Activated CD4-positive, alpha-beta T cell treated with anti-CD3 and anti-CD28 coated beads, Interleukin-2, amount 50 U/mL, for 48 hours (primary cell): Measurements from ENCODE around the gene AQP6.
"Not testable (repeated sequence)": the region's sequence is repeated elsewhere in the genome, so short reads cannot be mapped to it uniquely, and the experiment has no call there.

Experiments
- DNase-seq, 2 experiments: peaks; one replicate each; pipeline ENCODE4 v3.0.0-alpha.2; 2020

Gene AQP6

DNA sequence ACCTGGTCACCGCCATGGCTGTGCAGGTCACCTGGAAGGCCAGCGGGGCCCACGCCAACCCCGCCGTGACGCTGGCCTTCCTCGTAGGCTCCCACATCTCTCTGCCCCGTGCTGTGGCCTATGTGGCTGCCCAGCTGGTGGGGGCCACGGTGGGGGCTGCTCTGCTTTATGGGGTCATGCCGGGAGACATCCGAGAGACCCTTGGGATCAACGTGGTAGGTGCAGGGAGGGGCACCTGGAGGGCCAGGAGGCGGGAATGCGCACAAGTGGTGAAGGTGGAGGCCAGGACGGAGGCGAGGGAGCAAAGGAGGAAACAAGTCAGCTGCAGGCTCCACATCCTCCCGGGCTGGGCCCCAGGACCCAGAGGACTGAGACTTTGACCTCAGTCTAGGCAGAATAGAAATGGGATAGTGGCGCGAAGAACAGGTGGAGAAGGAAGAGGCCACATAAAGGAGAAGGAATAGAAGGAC, 649 bp downstream of the AQP6 start:
- no peak for DNase-seq

GRCh38 chr12:49974231-49974675, 1.5 kb downstream of the AQP6 start:
- DNase-seq: no peak

DNA sequence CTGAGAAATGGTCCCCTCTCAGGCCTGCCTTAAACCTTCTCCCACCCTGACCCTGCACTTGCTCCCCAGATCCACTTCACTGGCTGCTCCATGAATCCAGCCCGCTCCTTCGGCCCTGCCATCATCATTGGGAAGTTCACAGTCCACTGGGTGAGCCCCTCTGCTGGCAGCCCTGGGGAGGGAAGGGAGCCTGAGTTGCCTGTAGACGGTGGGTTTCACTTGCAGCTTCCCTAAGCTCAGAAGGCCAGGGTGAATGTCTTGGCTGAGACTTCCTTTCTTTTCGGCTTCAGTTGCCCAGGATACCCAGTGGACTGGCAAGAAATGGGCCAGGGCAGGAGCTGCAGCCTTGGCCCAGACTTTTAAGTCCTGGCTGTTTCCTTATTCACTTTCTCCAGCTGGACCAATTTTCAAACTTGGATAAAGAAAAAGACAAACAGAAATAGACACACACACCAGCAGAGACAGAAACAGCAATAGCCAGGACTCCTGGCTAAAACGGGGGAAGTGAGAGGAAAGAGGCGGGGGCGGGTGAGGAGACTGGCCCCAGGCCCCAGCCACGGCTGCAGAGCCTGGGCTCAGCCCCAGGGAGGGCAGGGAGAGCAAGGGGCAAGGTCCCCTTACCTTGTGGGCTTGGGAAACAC, 2.0 kb downstream of the AQP6 start:
- no peak for DNase-seq

GRCh38 chr12:49975318-49975761, 2.6 kb downstream of the AQP6 start:
- no peak for DNase-seq

- no peak for DNase-seq
These were observed 3.8 kb downstream of the AQP6 start for GRCh38 chr12:49976557-49976956.

DNA sequence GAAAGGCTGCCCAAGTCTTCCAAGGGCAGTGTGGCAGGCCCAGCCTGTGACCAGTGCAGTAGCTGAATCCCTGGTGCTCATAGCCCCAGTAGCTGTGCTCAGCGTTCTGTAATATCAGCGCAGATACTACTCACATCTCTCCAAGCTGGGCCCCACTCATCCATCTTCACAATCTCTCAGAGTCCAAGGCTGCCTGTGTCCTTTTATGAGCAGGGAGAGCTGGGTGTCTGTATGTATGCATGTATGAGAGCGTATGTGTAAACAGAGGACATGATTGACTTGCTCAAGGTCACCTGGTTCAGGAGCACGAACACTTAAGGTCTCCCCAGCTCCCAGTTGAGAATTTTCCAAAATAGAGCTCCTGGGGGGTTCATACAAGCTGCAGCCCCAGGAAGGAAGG, 5.4 kb downstream of the AQP6 start:
- DNase-seq: no peak

DNA sequence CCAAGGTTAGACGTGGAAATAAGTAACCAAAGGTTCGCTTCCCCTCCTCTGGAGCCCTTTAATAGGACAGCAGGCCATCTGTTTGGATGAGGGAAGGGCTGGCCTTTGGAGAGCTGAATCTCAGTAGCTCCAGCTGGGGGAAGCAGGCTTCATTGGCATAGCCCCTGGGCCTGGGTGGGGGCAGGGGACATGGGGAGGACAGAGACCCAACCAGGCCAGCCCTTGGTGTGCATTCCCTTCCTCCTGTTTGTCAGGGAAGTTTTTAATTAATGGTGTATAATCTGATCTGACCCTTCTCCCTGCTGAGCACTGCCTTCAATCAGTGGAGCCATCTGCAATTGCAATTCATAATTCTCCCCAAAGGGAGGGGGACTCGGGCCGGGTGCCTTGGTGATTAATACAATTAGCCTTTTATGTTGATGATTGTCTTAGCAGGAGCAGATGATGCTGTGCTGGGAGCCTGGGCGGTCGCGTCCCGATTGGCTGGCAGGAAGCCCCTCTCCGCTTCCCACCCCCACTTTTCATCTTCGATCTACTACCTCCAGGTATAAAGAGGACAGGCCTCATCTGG, 6.4 kb downstream of the AQP6 start:
- DNase-seq: no peak

- DNase-seq: no peak
These were observed 7.0 kb downstream of the AQP6 start for GRCh38 chr12:49979791-49980190.

- no peak for DNase-seq
These were observed 8.0 kb downstream of the AQP6 start for GRCh38 chr12:49980501-49981349.

GRCh38 chr12:49982246-49983087, 9.7 kb downstream of the AQP6 start:
- no peak for DNase-seq

DNA sequence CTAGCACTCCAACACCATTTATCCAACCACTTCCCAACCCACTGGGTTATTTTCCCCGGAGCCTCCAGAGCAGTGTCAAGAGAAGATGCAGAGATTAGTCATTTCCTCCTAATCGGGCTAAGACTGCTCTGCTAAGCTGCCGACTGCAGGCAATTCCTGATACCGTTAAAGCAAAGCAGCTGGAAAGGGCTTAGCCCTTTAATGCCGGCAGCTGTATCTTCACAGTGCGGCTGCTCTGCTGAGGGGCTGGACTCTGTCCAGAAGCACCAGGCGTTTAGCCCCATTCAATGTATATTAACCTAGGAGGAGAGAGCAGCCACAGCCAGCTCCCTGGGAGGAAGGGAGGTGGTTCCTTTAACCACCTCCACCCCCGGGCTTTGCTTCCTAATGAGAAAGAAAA, 11.1 kb downstream of the AQP6 start:
- no peak for DNase-seq

GRCh38 chr12:49984476-49985359, 12.0 kb downstream of the AQP6 start:
- DNase-seq: no peak

DNA sequence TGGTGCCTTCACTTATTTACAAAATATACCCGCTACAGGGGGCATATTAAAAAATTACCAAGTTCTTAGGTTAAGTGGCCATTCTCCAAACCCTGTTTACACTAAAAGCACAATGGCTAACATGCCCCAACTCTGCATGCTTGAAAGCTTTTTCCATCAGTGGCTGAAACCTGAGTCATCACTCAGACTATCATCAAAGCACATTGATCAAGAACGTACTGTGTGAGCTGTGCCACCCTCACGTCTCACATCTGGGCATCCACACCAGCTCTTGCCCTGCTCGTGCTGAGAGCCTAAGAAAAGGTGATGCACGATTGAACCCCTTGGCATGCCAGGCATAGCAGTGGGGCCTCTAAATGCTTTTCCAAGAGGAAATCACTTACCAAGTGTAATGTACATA, 13.2 kb downstream of the AQP6 start:
- DNase-seq: peak in 1 of 2 experiments; percentile 30

GRCh38 chr12:49986476-49986875, 13.7 kb downstream of the AQP6 start:
- DNase-seq: not testable (repeated sequence)

GRCh38 chr12:49987625-49988303, 15.0 kb downstream of the AQP6 start:
- no peak for DNase-seq

DNA sequence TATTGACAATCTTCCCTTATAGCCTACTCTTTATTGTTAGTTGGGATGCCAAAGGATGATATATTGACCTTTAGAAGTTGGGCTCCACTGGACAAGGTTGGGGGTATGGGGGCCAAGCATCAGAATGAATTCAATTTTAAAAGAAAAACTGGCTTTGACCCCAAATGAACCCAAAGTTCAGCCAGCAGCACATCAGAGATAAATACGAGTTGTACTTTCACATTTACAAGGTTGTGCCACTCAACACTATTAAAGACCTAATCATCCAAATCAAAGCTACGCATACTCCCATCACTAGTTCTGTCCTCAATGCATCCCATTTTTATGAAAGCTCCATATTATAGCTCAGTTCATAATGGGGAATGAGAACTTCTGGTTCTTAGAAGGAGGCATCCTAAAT, 16.7 kb downstream of the AQP6 start:
- DNase-seq: not testable (repeated sequence)

- no peak for DNase-seq
These were observed 17.5 kb downstream of the AQP6 start for GRCh38 chr12:49990273-49990672.

GRCh38 chr12:49998453-49998852, 25.7 kb downstream of the AQP6 start:
- no peak for DNase-seq

DNA sequence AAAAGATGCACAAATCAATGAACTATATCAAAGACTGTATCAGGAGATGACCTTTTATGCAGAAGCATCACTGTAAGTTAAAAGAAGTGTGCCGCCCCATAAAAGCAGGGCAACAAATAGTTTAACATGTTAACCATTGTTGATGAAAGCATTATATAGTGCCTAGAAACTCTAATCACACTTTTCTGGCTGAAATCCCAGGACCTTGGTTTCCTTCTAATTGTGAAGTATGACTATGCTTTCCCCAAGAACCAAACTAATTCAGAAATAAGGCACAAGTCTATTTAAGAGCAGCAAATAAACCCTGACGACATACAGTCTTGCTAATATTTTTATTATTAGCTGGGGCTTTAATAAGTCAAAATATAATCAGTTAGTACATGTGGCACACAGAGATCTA, 30.8 kb downstream of the AQP6 start:
- no peak for DNase-seq

DNA sequence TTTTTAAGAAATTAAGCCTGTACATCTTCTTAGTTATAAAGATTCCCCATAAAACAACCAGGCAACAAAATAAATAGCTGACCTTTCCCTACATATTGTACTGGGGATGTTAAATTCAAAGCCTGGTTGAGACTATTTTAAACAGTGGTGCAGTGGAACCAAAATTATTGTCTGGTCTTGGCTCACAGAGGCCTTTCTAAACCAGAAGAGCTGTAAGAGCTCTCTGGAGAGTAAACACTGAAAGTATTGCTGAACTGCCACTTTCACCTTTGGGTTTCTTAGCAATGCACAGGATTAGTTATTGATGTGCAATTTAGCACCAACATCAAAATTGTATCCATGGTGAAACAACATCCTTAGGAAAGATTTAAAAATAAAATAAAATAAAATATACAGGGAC, 31.9 kb downstream of the AQP6 start:
- DNase-seq: no peak

DNA sequence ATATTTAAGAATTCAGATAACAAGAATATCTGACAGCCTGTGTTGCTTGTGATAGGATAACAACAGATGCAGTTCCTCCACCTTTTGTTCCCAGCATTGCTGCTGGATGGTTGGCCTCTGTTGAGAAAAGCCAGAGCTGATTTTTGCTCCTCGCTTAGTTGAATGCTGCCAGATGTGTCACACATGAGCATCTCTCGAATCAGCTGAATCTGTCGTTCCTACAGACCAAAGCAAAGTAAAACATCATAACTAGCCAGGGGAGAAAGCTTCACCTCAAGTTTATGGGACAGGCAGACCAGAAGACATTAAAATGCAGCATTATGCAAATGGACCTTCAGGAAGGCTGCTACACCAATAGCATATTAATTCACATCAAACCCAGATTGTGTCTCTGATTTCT, 32.4 kb downstream of the AQP6 start:
- no peak for DNase-seq
